Mesendoderm (in vitro differentiated cells): Measurements from ENCODE around the gene RMND5A.
A peak's percentile ranks its signal among the peaks of the same experiment; 100 is the strongest.
"Not testable (repeated sequence)": the region's sequence is repeated elsewhere in the genome, so short reads cannot be mapped to it uniquely, and the experiment has no call there.

ENCODE experiments used
- DNase-seq: peaks from one replicate; pipeline ENCODE4 v3.0.0; 2013
- H2AK5ac ChIP-seq: 2 replicates; pipeline ENCODE4 v1.6.1; 2013; ENCODE audit warnings: low read length, inconsistent platforms
- H2BK120ac ChIP-seq: 2 replicates; pipeline ENCODE4 v1.6.1; 2013; ENCODE audit warnings: low read depth, mild to moderate bottlenecking, low read length, moderate library complexity, mixed read lengths
- H2BK15ac ChIP-seq: replicated peaks from 2 replicates; pipeline ENCODE4 v1.6.1; 2013; ENCODE audit warnings: low read depth, mild to moderate bottlenecking, moderate library complexity
- H2BK5ac ChIP-seq: 2 replicates; pipeline ENCODE4 v1.6.1; 2013; ENCODE audit warnings: low read length, inconsistent platforms
- H3K18ac ChIP-seq: 2 replicates; pipeline ENCODE4 v1.6.1; 2013; ENCODE audit warnings: mild to moderate bottlenecking, low read length, mixed read lengths
- H3K23ac ChIP-seq: one replicate; pipeline ENCODE4 v1.6.1; 2013; ENCODE audit warnings: low read length
- H3K27ac ChIP-seq: 2 replicates; pipeline ENCODE4 v1.5.1; 2013; ENCODE audit warnings: low read depth, mild to moderate bottlenecking, inconsistent platforms, low read length, moderate library complexity
- H3K27me3 ChIP-seq: 2 replicates; pipeline ENCODE4 v1.6.1; 2013; ENCODE audit warnings: low read length, control low read depth, mild to moderate bottlenecking, inconsistent platforms; ENCODE audit not compliant: insufficient read depth, poor library complexity
- H3K36me3 ChIP-seq: 2 replicates; pipeline ENCODE4 v1.6.1; 2013; ENCODE audit warnings: low read length, inconsistent platforms; ENCODE audit not compliant: control insufficient read depth, insufficient read depth
- H3K4ac ChIP-seq: one replicate; pipeline ENCODE4 v1.6.1; 2013; ENCODE audit warnings: low read depth, mild to moderate bottlenecking, low read length, moderate library complexity
- H3K4me1 ChIP-seq: 2 replicates; pipeline ENCODE4 v1.6.1; 2013; ENCODE audit warnings: low read depth, low read length, inconsistent platforms; ENCODE audit not compliant: control insufficient read depth
- H3K4me2 ChIP-seq: 2 replicates; pipeline ENCODE4 v1.6.1; 2013; ENCODE audit warnings: low read length
- H3K4me3 ChIP-seq: 2 replicates; pipeline ENCODE4 v1.5.1; 2013; ENCODE audit warnings: mild to moderate bottlenecking, low read length
- H3K56ac ChIP-seq: one replicate; pipeline ENCODE4 v1.6.1; 2013; ENCODE audit warnings: low read length
- H3K79me1 ChIP-seq: 2 replicates; pipeline ENCODE4 v1.6.1; 2013; ENCODE audit warnings: low read length, inconsistent platforms
- H3K79me2 ChIP-seq: 2 replicates; pipeline ENCODE4 v1.6.1; 2013; ENCODE audit warnings: mild to moderate bottlenecking, low read length; ENCODE audit not compliant: control insufficient read depth, insufficient read depth
- H3K9ac ChIP-seq: 2 replicates; pipeline ENCODE4 v1.6.1; 2013; ENCODE audit warnings: low read length, inconsistent platforms
- H4K5ac ChIP-seq: one replicate; pipeline ENCODE4 v1.6.1; 2013; ENCODE audit warnings: low read length
- H4K8ac ChIP-seq: one replicate; pipeline ENCODE4 v1.6.1; 2013; ENCODE audit warnings: low read depth, mild to moderate bottlenecking, control low read depth, low read length, moderate library complexity
- WGBS: extraction: QIAGEN DNeasy Blood & Tissue Kit; methylation state at CpG from one replicate; pipeline ENCODE4 v1.1.7; 2013; ENCODE audit warnings: low lambda C conversion rate, missing lambda C conversion rate; ENCODE audit not compliant: insufficient coverage; ENCODE audit errors: extremely low coverage; 5-methylcytosine and 5-hydroxymethylcytosine counted together

RMND5A gene

GRCh38 chr2:86720540-86721320 lies 639 bp downstream of the RMND5A start:
- not testable (repeated sequence) for H3K4ac ChIP-seq, H3K23ac ChIP-seq, H2BK5ac ChIP-seq, H2AK5ac ChIP-seq, H3K18ac ChIP-seq, H3K79me1 ChIP-seq, H3K27me3 ChIP-seq, H2BK15ac ChIP-seq, H4K8ac ChIP-seq, H3K79me2 ChIP-seq, H3K4me1 ChIP-seq, H4K5ac ChIP-seq, H2BK120ac ChIP-seq, H3K36me3 ChIP-seq, H3K4me2 ChIP-seq
- peak overlapping the region; percentile 81 for H3K56ac ChIP-seq
- H3K27ac ChIP-seq = peak overlapping the region; percentile 79
- no CpG with 5 or more reads among the region's 85 CpGs for WGBS
- H3K4me3 ChIP-seq = peak overlapping the region; percentile 40
- peak; percentile 45 for DNase-seq
- H3K9ac ChIP-seq = peak overlapping the region; percentile 68

- not testable (repeated sequence) for H3K79me1 ChIP-seq, H3K79me2 ChIP-seq, H4K8ac ChIP-seq, H3K23ac ChIP-seq, H3K27me3 ChIP-seq, H3K4me3 ChIP-seq, H3K4ac ChIP-seq, H2BK5ac ChIP-seq, H3K56ac ChIP-seq, H3K18ac ChIP-seq, H3K4me2 ChIP-seq, H3K9ac ChIP-seq, H2BK120ac ChIP-seq, H3K27ac ChIP-seq, H4K5ac ChIP-seq, DNase-seq, H3K36me3 ChIP-seq, H2AK5ac ChIP-seq, H3K4me1 ChIP-seq, H2BK15ac ChIP-seq
- WGBS = no CpG with 5 or more reads among the region's 2 CpGs
These were observed 5.6 kb downstream of the RMND5A start for GRCh38 chr2:86725706-86726105.

- H4K8ac ChIP-seq, H3K4ac ChIP-seq, H3K56ac ChIP-seq, H2BK120ac ChIP-seq, H3K79me1 ChIP-seq, H4K5ac ChIP-seq, H3K27me3 ChIP-seq, H2AK5ac ChIP-seq, DNase-seq, H3K4me3 ChIP-seq, H3K4me2 ChIP-seq, H2BK15ac ChIP-seq, H3K18ac ChIP-seq, H3K36me3 ChIP-seq, H3K27ac ChIP-seq, H2BK5ac ChIP-seq, H3K9ac ChIP-seq, H3K79me2 ChIP-seq, H3K4me1 ChIP-seq, H3K23ac ChIP-seq: not testable (repeated sequence)
- no CpG with 5 or more reads among the region's 6 CpGs for WGBS
These were observed 12.0 kb downstream of the RMND5A start for GRCh38 chr2:86732040-86732525.

GRCh38 chr2:86732837-86733236 lies 12.7 kb downstream of the RMND5A start:
- H3K27ac ChIP-seq, H2BK15ac ChIP-seq, H4K5ac ChIP-seq, H3K4me2 ChIP-seq, H3K18ac ChIP-seq, H3K27me3 ChIP-seq, H2AK5ac ChIP-seq, H3K4me3 ChIP-seq, H3K4me1 ChIP-seq, H3K36me3 ChIP-seq, H3K56ac ChIP-seq, H4K8ac ChIP-seq, H3K23ac ChIP-seq, H2BK120ac ChIP-seq, H3K9ac ChIP-seq, DNase-seq, H3K79me2 ChIP-seq, H3K79me1 ChIP-seq, H3K4ac ChIP-seq, H2BK5ac ChIP-seq: not testable (repeated sequence)

- not testable (repeated sequence) for H3K79me1 ChIP-seq, H3K9ac ChIP-seq, H3K18ac ChIP-seq, H3K36me3 ChIP-seq, H2BK5ac ChIP-seq, H3K56ac ChIP-seq, H4K8ac ChIP-seq, DNase-seq, H4K5ac ChIP-seq, H3K79me2 ChIP-seq, H2BK15ac ChIP-seq, H3K23ac ChIP-seq, H2BK120ac ChIP-seq, H3K27ac ChIP-seq, H3K4me2 ChIP-seq, H3K4me1 ChIP-seq, H3K4ac ChIP-seq, H2AK5ac ChIP-seq, H3K4me3 ChIP-seq, H3K27me3 ChIP-seq
- no CpG with 5 or more reads among the region's 4 CpGs for WGBS
These were observed 13.4 kb downstream of the RMND5A start for GRCh38 chr2:86733528-86733927.

GRCh38 chr2:86734896-86735295 lies 14.8 kb downstream of the RMND5A start:
- not testable (repeated sequence) for H3K4me2 ChIP-seq, H3K23ac ChIP-seq, H3K27me3 ChIP-seq, H3K4me3 ChIP-seq, H4K8ac ChIP-seq, H2BK5ac ChIP-seq, H3K9ac ChIP-seq, H2AK5ac ChIP-seq, H4K5ac ChIP-seq, H3K4me1 ChIP-seq, H3K4ac ChIP-seq, H3K79me1 ChIP-seq, H2BK15ac ChIP-seq, H3K56ac ChIP-seq, DNase-seq, H3K79me2 ChIP-seq, H3K27ac ChIP-seq, H3K18ac ChIP-seq, H2BK120ac ChIP-seq, H3K36me3 ChIP-seq
- no CpG with 5 or more reads among the region's 1 CpG for WGBS
